HG03558 (cell line): ENCODE data around the gene PRKCE.
A peak's percentile ranks its signal among the peaks of the same experiment; 100 is the strongest.

Experiments used
- ATAC-seq: cut with Tn5 transposase; IDR thresholded peaks from one replicate; pipeline ENCODE4 v1.9.1; 2021; ENCODE audit warnings: moderate number of reproducible peaks; ENCODE audit not compliant: unreplicated experiment; ENCODE audit errors: extremely low read depth

PRKCE gene

DNA sequence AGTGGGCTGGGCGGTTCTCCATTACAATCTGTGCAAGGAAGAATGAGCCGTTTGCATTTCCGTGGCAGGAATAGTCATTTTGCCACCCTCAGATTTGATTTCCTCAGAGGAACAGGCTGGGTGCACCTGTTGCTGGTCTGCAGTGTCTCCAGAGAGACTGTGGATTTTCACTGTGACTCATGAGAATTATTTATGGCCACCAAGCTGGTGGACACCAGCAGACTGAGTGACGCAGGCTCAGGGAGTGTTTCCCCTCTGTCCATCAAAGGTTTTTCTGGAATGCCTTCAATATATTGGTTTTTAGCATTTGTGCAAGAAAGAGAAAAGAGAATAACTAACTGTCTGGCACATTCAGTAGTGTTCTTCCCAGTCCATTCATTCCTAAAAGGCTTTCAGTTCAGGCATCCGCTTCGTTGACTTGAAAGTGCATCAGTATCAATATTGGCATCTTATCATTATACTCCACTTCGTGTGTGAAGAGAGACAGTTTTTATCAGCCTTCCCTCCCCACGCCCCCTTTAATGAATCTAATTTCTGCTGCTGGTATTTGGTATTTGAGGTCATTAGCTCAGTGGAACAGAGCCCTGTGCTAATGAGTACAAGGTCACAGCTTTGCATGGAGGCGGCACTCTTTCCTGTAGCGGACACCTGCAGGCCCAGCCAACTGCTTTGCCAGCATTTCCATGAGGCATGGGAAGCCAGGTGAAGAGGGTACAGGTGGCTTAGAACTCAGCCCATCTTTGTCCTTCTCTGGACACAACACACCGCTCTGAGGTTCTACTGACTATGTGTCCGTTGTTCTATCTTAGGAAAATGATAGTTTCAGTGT is 39.9 kb downstream of the PRKCE start:
- ATAC-seq = no peak

DNA sequence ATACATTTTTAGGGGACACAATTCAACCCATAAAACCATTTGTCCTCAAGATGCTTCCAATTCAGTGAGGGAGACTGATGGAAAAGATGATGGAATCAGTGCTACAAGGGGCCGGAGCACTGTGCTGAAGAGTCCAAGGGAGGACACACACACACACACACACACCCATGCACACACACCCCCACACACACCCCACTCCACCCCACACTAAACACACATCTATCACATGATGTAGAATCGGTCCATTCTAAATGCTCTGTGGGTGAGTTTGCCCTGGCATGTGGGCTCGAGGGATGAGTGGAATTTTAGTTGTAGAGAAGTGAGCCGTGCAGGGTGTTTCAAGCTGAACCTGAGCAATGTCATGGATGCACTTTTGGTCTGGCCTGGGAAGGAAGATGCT is 41.1 kb downstream of the PRKCE start:
- no peak for ATAC-seq

DNA sequence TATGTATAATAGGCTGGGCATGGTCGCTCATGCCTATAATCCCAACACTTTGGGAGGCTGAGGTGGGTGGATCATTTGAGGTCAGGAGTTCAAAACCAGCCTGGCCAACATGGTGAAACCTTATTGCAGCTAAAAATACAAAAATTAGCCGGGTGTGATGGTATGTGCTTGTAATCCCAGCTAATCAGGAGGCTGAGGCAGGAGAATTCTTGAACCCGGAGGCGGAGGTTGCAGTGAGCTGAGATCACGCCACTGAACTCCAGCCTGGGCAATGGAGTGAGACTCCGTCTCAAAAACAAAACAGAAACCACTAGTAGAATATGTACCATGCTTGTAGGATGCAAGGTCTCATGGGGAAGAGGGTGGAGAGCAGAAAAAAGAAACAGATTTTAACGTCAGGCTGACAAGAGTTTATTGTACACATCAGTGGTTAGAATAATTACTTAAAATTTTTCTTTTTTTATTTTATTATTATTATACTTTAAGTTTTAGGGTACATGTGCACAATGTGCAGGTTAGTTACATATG is 44.1 kb downstream of the PRKCE start:
- peak; percentile 31 for ATAC-seq

DNA sequence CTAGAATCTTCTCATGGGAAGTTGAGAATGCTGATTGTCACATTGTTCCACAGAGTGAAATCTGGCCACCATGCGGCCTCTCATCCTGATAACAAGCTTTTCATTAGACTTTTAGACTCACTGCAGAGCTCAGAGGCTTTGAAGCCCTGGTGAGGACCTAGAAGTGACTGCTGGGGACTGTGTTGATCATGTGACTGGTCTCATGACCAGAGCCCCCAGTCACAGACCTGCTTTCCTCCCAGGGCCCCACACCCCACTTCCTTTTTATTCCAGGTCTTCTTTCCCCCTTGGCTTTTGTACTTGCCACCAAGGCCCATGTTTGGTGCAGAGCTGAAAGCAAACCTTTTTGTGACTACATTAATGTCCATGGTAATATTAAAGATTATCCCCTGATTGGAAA is 45.2 kb downstream of the PRKCE start:
- no peak for ATAC-seq

DNA sequence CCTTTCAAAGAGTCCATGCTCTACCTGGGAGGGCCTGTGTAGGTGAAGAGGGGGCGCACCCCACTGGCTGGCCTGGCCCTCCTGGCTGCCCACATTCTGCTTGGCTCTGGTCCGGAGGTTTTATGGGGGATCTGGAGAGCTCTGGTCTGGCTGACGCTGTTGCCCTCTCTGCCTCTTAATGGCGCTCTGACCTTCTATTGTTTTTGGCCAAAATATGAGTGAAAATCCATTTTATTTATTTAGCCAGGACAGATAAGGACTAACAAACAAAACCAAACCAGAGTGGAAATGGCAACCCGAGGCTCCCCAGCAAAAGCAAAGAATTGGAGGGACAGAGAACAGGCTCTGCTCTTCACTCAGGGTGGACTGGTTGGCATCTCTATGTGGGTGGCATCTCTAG is 45.7 kb downstream of the PRKCE start:
- ATAC-seq = no peak

DNA sequence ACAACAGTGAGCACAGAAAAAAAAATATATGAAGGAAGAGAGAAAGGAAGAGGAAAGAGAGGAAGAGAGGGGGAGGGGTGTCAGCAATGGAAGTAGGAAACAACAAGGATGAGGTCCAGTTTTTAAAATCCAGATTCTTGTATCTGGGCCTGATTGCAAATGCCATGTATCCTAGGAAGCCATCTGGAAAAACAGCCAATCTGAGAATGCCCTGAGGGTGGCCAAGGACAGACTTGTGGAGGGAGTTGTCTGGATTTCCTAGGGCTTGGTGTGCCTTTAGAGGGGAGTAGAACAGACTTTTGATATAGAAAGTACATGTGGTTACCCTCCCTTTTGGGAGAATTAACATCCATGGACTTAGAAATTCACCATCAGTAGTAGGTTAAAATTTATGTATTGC is 47.1 kb downstream of the PRKCE start:
- ATAC-seq = no peak

DNA sequence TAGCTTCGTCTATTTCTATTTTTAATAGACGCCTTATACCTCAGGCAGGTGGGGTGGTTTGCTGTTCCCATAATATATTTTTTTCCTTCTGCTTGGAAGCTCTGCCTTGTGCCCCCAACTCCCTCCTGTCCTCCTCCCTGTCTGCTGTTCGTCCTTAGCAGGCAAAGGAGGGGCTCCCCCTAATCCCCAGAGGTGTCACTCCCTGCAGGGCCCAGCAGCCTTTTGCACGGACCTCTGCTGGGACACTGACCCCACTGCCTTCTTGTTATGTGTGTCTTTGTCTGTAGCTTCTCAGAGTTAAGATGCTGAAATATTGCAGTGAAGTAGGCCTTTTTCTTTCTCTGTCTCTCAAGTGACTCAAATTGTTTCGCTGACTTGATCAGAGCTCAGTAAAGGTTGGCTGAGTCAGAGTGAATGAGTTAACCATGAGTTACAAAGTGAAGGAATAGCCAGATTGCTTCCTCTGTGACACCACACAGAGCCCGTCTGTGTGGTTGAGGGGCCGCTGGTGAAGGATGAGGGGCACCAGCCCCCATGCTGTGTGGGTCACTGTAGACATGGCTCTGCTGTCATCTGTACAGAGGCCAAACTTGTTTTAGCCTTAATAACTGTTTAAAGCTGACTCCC is 47.7 kb downstream of the PRKCE start:
- ATAC-seq = peak; percentile 52

DNA sequence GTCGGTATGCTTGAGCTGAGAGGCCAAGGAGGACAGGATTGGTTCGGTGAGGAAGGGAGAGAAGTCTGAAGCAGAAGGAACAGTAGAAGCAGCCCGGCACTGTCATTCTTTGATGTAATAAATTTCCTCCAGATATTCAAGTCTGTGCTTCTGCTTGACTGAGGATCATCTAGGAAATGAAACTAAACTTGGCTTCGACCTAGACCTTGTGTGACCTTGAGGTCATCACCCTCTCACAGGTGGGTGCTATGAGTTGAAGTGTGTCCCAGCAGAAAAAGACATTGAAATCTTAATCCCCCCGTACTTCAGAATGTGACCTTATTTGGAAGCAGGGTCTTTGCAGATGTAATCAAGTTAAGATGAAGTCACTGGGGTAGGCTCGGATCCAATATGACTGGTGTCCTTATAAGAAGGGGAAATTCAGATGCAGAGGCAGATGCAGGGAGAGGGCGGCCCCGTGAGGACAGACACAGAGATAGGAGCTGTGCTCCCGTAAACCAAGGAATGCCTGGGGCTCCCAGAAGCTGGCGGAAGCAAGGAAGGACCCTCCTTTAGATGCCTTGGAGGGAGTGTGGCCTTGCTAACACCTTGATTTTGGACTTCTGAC is 49.0 kb downstream of the PRKCE start:
- no peak for ATAC-seq

DNA sequence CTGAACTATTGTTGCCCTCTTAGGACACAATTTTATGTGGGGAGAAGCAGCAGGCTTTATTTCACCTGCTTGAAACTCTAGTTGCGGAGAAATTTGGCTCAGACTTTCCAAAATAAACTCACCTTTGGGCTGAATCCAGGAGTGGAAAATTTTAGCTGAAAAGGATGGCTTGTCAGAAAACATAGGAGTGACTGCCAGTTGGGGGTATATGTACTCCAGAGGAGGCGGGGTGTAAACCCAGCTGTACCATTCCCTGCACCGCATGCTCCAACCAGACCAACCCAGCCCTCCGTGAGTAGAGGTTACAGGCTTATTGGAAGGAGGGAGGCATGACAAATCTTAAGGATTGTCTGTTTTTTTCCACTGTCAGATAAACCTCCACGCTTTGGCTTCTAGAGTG is 53.8 kb downstream of the PRKCE start:
- ATAC-seq = no peak

DNA sequence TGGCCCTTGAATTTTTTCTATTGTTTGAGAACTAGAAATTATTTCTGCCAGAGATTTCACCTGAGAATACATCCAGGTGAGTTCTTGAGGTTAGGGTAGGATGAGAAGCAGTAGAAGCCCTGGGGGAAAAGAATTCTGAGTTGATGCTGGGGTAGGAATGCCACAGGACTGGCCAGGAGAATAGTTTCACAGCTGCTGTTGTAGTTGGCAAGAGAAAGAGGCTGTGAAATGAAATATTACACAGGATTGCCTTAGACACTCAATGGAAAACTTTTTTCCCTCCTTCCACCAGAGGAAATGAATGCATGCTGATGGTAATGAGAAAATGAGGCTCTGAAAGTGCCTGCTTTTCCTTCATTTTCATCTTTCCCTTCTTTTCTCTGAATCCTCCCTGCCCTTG is 54.6 kb downstream of the PRKCE start:
- no peak for ATAC-seq

DNA sequence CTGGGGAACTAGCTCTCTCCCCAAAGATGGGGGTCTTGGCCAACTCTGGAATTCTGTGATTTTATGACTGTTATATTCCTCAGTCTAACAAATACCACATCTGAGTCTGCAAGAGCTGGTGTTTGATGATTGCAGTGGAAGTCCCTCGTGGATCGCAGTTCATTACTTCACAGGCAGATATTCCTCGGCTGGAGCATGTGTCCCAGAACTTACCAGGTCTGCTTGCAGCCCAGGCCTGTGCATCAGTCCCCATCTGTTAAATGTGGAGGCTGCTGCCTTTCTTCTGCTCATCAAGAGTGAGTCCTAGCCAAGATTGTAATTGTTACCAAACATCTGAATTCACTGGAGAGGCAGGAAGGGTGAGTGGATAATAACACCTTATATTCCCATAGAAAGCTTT is 55.5 kb downstream of the PRKCE start:
- no peak for ATAC-seq

DNA sequence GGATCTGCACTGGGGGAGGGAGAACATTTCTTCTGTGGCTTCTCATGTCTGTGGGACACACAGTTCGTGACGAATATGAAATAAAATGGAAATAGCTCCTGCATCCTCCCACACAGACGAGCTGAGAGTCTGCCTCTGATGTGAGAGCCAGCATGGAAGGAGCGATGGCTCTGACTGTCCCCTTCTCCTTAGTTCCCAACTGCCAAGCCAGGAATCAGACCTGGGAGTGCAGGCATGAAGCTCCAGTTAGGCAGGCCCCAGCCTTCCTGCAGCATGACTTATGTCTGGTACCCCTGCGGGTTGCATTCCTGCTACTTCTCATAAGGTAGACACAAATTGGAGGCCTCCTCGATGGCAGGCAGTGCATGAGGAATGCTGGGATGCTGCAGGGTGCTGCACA is 56.2 kb downstream of the PRKCE start:
- no peak for ATAC-seq

DNA sequence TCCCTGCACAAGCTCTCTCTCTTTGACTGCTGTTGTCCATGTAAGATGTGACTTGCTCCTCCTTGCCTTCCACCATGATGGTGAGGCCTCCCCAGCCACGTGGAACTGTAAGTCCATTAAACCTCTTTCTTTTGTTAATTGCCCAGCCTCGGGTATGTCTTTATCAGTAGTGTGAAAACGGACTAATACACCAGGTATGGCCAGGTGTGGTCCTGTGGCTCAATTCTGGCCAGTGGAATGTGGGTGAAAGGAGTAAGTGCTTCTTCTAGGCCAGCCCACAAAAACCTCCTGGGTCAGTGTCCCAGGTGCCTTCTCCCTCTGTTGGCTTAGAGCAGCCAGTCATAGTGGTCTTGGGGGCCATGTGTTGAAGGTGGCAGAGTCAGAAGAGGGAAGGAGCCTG is 57.0 kb downstream of the PRKCE start:
- no peak for ATAC-seq

DNA sequence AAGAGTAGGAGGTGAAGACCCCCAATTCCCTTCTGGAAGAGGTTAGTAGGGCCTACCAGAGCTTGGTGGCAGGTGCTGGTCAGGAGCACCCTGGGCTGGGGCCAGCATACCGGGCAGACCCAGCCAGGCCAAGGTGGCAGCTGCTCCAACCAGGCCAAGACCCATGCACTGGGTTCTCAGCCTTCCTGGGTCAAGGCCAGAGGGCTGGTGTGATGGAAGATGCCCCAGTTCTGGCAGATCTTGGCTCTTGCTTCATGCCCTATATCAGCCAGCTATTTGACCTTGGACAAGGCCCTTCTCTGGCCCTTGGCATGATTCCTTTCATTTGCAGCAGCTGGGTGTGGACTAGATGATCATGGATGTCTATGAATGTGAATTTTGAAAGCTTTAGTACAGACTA is 57.7 kb downstream of the PRKCE start:
- no peak for ATAC-seq

DNA sequence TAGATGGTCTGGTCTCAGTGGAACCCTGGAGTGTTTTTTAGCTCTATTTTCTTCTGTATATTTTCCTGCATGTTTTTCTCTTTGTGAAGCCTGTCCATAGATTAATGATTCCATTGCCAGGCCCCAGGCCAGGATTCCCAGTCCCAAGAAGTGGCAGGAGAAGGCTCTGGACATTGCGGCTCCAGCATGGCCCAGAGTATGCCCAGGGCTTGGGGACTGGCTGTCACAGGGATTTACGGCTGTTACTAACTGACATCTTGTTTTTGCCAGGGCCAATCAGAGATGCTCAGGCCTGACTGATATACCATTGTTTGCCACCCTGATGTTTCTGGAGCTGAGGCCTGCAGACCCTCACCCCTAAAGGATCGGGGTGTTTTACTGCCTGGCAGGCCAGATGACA is 59.0 kb downstream of the PRKCE start:
- no peak for ATAC-seq

DNA sequence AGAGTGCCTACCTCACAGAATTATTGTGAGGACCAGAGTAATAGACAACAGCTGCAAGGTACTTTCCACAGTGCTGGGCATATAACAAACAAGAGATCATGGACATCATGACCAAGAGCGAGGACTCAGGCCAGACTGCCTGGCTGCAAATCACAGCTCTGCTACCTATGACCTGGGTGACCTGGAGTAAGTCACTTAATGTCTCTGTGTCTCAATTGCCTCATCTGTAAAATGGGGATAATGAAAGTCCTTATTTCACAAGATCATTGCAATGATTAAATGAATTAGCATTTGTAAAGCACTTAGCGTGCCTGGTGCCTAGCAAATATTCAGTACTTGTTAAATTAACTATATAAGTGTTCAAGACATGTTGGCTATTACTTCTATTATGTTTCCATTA is 59.7 kb downstream of the PRKCE start:
- ATAC-seq = no peak

DNA sequence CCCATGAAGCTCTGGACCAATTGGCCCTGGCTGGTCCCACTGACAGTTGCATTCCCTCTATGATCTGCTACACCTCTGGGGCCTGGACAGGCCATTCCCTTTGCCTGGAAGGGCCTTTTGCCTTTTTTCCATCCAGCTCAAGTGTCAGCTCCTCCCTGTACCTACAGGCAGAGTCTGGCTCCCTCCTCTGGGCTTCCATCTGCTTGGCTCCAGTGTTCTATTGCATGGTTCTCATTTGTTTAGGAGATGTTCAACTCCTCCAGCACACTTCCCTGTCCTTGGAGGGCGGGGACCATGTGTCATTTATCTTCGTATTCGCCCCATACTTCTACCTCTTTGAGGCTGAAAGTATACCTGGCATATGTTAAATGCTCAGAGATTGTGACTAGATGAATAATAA is 61.1 kb downstream of the PRKCE start:
- no peak for ATAC-seq

DNA sequence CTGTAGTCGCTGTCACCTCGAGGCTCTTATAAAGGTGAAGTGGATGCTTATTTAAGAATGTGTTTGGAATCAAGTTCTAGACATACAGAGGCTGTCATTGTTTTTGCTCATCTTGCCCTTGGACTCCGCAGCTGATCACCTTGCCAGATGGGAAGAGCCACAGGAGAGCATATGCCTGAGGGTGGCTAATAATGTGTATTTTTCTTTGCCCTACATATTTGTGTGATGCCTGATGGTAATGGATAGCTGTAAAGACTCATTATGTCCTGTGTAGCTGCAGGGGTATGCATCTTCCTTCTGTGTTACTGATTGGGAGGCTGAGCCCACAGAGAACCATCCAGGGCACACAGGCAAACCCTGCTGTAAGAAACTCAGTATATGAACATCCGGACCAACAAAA is 61.7 kb downstream of the PRKCE start:
- ATAC-seq = no peak

DNA sequence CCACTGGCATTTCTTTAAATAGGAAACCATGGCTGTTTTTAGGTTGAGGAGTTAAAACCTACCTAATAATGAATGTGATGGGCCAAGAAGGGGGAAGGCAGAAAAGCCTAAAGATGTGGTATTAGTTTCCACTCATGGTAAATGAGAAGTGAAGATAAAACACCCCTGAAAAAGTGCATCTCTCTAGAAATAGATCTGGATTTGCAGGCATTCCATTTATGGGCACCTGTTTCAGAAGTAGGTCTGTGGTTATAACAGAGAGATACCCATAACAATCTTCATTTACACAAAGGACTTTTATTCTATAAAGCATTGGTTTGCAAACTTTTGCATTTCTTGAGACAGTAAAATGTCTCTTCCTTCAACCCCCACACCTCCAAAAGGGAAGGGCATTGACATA is 62.1 kb downstream of the PRKCE start:
- ATAC-seq = no peak

DNA sequence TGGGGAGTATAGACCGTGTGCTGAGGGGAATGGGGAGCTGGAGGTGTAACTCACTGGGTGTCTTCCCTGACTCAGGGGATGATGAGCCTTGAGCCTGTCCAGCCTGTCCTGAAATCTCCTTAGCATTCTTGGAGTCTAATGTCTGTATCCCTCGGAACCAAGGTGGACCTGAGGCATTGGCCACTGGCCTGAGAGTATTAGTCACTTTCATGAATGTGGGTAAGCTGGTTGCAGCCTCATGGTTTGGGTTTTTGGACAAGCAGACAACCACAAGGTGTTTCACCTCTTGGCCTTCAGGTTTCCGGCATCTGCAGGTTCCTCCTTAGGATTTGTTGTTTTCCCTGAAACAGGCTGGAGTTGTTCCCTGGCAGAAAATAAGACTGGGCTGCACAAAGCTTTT is 63.2 kb downstream of the PRKCE start:
- no peak for ATAC-seq

DNA sequence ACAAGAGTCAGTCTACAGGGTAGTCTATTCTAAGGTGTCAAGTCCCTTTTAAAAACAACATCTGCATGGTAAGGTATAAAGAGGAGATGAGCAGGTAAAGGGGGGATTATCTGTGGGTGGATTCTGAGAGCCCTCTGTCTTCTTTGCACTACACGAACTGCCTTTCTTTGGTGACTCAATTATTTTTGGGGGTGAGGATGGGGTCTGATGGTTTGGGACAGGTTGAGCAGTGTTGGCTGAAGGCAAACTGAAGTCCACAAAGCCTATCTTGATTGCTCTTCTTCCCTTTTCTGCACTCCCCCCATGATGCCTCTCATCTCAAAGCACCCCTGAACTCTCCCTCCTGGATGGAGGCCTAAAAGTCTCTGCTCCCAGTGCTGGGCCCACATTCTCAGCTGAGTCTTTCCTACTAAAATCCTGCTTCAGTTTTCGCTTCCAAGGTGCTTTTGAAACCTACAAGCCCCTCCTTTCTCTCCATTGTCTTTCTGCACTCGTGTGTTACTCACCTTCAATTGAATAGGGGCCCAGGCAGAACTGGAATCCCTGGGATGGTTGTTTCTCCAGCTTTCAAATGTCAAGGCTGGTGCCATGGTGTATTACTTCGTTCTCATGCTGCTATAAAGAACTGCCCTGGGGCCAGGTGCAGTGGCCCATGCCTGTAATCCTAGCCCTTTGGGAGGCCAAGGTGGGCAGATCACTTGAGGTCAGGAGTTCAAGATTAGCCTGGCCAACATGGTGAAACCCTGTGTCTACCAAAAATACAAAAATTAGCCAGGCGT is 64.3 kb downstream of the PRKCE start:
- ATAC-seq = no peak
